Nephron (organoid): Measurements from ENCODE around the gene ABCG4.
A peak's percentile ranks its signal among the peaks of the same experiment; 100 is the strongest.

ENCODE experiments used
- H3K27ac Mint-ChIP-seq, 3 experiments: 2 replicates each; pipeline ENCODE4 v1.8.0; 2020; ENCODE audit warnings: mixed read lengths in 3 of 3, mild to moderate bottlenecking in 2 of 3, moderate library complexity in 1 of 3
- H3K27me3 Mint-ChIP-seq: 2 replicates; pipeline ENCODE4 v1.8.0; 2021; ENCODE audit warnings: low read depth, mild to moderate bottlenecking, moderate library complexity, mixed read lengths
- H3K36me3 Mint-ChIP-seq: 2 replicates; pipeline ENCODE4 v1.8.0; 2020; ENCODE audit warnings: low read depth, mixed read lengths
- H3K4me1 Mint-ChIP-seq: 2 replicates; pipeline ENCODE4 v1.8.0; 2020; ENCODE audit warnings: mixed read lengths
- H3K4me3 Mint-ChIP-seq, 3 experiments: 2 replicates each; pipeline ENCODE4 v1.8.0; 2020; ENCODE audit warnings: mild to moderate bottlenecking in 3 of 3, mixed read lengths in 3 of 3, moderate library complexity in 2 of 3
- H3K9me3 Mint-ChIP-seq: 2 replicates; pipeline ENCODE4 v1.8.0; 2020; ENCODE audit warnings: mixed read lengths
- TF ChIP-seq, protein P1 (sequence below), 3 experiments: fragments of 200-600 bp; sonication (generic); IDR thresholded peaks; one replicate each; pipeline ENCODE4 v1.5.0; 2021; ENCODE audit warnings: antibody characterized with exemption in 3 of 3; ENCODE audit not compliant: unreplicated experiment in 3 of 3

The ABCG4 gene

DNA sequence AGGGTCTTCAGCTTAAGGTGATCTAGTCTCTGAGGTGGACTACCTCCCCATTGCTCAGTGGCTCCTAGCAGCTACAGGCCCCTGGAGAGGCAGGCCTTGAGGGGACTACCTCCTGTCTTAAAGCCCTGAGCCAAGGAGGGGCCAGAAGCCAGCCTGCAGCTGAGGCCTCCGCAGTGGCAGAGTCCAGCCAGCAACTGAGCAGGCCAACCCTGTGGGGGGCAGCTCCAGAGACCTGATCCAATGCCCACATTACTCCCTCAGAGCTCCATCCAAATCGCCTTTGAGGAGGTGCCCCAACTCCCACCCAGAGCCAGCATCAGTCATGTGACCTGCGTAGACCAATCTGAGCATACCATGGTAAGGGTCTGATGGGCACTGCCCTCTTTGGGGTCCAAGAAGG lies 39.0 kb upstream of the ABCG4 start:
- H3K9me3 Mint-ChIP-seq: no peaks in the 10 kb centered on the region
- peak overlapping the region; percentile 82 to 91 (median 89) for H3K4me3 Mint-ChIP-seq
- no peaks in the 10 kb centered on the region for H3K27me3 Mint-ChIP-seq
- no peak overlapping the region for H3K27ac Mint-ChIP-seq
- TF ChIP-seq, protein P1, sequence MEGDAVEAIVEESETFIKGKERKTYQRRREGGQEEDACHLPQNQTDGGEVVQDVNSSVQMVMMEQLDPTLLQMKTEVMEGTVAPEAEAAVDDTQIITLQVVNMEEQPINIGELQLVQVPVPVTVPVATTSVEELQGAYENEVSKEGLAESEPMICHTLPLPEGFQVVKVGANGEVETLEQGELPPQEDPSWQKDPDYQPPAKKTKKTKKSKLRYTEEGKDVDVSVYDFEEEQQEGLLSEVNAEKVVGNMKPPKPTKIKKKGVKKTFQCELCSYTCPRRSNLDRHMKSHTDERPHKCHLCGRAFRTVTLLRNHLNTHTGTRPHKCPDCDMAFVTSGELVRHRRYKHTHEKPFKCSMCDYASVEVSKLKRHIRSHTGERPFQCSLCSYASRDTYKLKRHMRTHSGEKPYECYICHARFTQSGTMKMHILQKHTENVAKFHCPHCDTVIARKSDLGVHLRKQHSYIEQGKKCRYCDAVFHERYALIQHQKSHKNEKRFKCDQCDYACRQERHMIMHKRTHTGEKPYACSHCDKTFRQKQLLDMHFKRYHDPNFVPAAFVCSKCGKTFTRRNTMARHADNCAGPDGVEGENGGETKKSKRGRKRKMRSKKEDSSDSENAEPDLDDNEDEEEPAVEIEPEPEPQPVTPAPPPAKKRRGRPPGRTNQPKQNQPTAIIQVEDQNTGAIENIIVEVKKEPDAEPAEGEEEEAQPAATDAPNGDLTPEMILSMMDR (IDR thresholded peaks at IDR 0.05; ENCODE audit: unreplicated experiment in 3 of 3): no peak
- H3K36me3 Mint-ChIP-seq: peaks cover 17% of the 10 kb centered on the region
- H3K4me1 Mint-ChIP-seq: peaks cover 40% of the 10 kb centered on the region

DNA sequence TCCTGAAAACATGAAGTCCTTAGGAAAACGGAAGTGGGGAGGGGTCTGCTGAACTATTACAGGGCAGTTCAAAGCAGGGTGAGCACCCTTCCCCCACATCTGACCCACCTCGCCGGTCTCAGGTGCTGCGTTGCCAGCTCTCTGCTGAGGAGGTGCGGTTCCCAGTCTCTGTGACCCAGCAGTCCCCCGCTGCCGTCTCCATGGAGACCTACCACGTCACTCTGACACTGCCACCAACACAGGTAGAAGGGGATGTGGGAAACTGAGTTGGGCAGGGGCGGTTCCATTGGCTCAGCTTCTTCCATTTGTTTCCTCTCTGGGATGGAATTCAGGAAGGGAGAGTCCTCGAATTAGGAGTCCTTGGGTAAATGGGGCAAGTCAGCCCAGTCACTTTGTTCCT lies 38.4 kb upstream of the ABCG4 start:
- Mint-ChIP-seq H3K4me1 (peaks cover 36% of the 10 kb centered on the region), H3K27me3 (no peaks in the 10 kb centered on the region), H3K36me3 (peaks cover 21% of the 10 kb centered on the region), H3K9me3 (no peaks in the 10 kb centered on the region), H3K27ac (no peak overlapping the region), H3K4me3 (peak overlapping the region in 2 of 3 experiments; percentile 17 to 89)
- TF ChIP-seq, protein P1 (IDR thresholded peaks at IDR 0.05; ENCODE audit: unreplicated experiment in 3 of 3): no peak

DNA sequence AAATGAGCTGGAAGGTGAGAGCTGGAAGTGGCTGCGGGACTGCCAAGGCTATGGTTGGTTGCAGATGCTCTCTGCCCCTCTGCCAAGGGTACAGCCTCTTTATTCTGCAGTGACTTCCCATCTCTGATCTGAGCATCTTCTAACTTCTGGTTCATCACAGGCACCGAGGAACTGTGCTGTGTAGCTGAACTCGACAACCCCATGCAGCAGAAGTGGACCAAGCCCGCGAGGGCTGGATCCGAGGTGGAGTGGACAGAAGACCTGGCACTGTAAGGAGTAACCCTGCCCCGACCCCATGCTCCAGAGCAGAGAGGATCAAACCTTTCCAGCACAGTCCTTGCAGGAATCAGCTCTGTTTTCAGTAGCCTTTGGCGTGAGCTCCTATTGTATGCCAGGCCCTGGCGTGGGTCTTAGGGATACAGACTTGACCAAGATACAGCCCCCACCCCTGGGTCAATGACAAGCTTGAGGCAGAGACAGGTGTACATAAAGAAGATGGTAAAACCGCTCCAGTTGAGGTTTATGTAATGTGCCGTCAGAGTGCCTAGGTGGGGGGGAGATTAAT lies 37.4 kb upstream of the ABCG4 start:
- H3K4me3 Mint-ChIP-seq: no peak overlapping the region
- H3K27ac Mint-ChIP-seq: no peak overlapping the region
- no peaks in the 10 kb centered on the region for H3K9me3 Mint-ChIP-seq
- H3K27me3 Mint-ChIP-seq: no peaks in the 10 kb centered on the region
- TF ChIP-seq, protein P1 (IDR thresholded peaks at IDR 0.05; ENCODE audit: unreplicated experiment in 3 of 3): no peak
- peaks cover 25% of the 10 kb centered on the region for H3K36me3 Mint-ChIP-seq
- peaks cover 29% of the 10 kb centered on the region for H3K4me1 Mint-ChIP-seq

DNA sequence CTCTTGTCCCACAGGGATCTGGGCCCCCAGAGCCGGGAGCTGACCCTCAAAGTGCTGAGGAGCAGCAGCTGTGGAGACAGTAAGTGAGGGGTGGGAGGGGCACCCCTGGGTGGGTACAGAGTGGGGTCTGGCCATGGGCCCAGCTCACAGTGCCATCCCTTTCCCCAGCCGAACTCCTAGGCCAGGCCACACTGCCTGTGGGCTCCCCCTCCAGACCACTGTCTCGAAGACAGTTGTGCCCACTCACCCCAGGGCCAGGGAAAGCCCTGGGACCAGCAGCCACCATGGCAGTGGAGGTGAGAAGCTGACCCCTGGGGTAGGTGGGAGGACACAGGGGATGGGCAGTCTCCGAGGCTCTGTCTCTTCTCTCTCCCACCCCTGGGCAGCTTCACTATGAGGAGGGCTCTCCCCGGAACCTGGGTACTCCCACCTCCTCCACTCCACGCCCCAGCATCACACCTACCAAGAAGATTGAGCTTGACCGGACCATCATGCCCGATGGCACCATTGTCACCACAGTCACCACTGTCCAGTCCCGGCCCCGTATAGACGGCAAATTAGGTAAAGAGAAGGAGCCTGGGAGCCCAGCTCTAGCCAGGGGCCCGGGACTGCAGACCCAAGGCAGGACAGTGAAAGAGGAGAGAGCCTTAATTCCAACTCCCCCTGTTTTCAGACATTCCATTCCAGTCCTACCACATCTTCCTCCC lies 36.4 kb upstream of the ABCG4 start:
- Mint-ChIP-seq H3K27ac (no peak overlapping the region), H3K27me3 (no peaks in the 10 kb centered on the region), H3K4me1 (peaks cover 23% of the 10 kb centered on the region), H3K9me3 (no peaks in the 10 kb centered on the region), H3K36me3 (peaks cover 25% of the 10 kb centered on the region), H3K4me3 (no peak overlapping the region)
- TF ChIP-seq, protein P1 (IDR thresholded peaks at IDR 0.05; ENCODE audit: unreplicated experiment in 3 of 3): no peak

DNA sequence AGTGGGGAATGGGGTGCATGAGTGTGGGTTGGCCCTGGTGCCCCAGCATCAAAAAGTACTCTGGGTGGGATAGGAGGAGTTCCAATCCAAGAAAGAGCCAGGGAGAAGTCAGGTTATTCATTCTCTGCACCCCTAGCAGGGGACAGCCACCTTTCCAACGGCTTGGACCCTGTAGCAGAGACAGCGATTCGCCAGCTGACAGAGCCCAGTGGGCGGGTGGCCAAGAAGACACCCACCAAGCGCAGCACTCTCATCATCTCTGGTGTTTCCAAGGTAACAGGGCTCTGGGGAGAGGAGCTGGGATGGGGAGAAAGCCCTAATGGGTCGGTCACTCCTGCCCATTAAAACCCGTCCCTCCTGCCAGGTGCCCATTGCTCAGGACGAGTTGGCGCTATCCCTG lies 35.1 kb upstream of the ABCG4 start:
- no peaks in the 10 kb centered on the region for H3K27me3 Mint-ChIP-seq
- no peaks in the 10 kb centered on the region for H3K9me3 Mint-ChIP-seq
- H3K27ac Mint-ChIP-seq: no peak overlapping the region
- H3K4me3 Mint-ChIP-seq: no peak overlapping the region
- TF ChIP-seq, protein P1 (IDR thresholded peaks at IDR 0.05; ENCODE audit: unreplicated experiment in 3 of 3): no peak
- H3K36me3 Mint-ChIP-seq: peaks cover 25% of the 10 kb centered on the region
- peaks cover 15% of the 10 kb centered on the region for H3K4me1 Mint-ChIP-seq

DNA sequence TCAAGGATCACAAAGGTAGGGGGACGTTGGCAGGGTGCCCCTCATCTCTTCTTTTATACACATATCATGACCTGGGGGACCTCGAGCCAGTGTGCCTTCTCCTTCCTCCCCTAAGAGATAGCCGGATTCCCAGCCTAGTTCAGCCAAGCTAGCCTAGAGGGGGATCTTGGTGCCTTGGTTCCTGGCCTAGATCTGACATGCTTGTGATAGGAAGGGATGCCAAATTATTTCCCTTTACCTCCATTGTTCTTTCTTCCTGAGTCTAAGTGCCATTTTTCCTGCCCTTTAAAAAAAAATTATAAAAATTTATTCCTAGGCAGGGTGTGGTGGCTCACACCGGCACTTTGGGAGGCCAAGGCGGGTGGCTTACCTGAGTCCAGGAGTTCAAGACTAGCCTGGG lies 34.5 kb upstream of the ABCG4 start:
- Mint-ChIP-seq H3K9me3 (no peaks in the 10 kb centered on the region), H3K4me1 (peaks cover 8% of the 10 kb centered on the region), H3K27ac (no peak overlapping the region), H3K36me3 (peaks cover 25% of the 10 kb centered on the region), H3K4me3 (no peak overlapping the region), H3K27me3 (no peaks in the 10 kb centered on the region)
- TF ChIP-seq, protein P1 (IDR thresholded peaks at IDR 0.05; ENCODE audit: unreplicated experiment in 3 of 3): no peak
